Fibroblast of upper back skin (primary cell): ENCODE measurements around the gene SUMF1.

ENCODE experiments used
- DNase-seq: peaks from one replicate; pipeline ENCODE4 v3.0.0-alpha.2; 2013

The SUMF1 gene

DNA sequence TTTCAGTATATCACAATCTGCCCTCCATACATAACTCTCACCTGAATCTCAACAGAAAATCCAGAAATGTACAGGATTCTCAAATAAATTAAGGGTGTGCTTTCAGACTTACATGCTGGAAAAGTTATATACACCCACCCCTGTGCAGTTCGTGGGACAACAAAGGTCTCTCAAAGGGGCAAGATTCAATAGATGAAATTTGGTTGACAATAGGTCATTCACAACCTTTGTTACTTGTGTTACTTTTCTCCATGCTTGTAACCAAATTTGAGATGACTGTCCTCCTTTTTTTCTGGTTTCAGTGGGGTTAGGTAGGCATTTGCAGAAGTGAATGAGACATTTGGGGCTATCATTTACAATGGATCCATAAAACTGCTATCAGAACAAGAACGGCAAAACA, 91.2 kb downstream of the SUMF1 start:
- no peak for DNase-seq

DNA sequence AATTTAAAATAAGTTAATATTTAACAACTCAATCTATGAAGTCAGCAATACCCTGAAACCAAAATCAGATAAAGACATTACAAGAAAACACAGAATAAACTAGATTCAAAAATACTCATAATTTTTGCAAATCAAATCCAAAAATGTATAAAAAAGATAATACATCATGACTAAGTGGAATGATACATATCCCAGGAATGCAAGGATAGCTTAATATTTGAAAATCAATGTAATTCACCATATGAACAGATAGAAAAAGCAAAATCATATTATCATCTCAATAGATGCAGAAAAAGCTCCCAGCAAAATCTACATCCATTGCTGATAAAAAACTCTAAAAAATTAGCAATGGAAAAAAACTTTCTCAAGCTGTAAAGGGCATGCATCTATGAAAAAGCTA, 93.4 kb downstream of the SUMF1 start:
- DNase-seq = no peak

DNA sequence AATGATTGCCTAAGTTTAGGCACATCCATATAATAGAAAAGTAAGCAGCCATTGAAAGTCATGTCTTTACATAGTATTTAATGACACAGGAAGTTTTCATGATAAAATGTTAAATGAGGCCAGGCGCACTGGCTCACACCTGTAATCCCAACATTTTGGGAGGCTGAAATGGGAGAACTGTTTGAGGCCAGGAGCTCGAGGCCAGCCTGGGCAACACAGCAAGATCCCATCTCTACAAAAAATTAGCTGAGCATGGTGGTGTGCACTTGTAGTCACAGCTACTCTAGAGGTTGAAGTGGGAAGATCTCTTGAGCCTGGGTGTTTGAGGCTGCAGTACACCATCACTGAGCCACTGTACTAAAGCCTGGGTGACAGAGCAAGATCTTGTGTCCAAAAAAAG, 104.5 kb downstream of the SUMF1 start:
- no peak for DNase-seq

DNA sequence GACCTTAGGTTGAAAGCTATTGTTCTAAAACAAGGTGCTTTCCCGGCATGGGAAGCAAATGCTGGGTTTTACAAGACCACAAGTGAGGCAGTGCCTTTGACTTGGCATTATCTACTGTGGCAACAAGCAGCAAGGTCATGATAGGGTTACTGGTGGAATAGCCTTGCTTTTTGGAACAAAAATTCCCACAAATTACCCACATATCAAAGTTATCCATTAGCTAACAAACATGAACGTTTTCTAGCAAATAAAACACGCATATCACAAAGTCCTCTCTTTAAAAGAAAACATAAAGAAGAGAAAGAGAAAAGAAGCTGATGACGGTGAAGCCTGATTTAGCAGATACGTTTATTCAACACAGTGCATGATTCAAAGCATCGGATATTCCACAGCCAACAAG, 106.3 kb downstream of the SUMF1 start:
- DNase-seq = no peak

DNA sequence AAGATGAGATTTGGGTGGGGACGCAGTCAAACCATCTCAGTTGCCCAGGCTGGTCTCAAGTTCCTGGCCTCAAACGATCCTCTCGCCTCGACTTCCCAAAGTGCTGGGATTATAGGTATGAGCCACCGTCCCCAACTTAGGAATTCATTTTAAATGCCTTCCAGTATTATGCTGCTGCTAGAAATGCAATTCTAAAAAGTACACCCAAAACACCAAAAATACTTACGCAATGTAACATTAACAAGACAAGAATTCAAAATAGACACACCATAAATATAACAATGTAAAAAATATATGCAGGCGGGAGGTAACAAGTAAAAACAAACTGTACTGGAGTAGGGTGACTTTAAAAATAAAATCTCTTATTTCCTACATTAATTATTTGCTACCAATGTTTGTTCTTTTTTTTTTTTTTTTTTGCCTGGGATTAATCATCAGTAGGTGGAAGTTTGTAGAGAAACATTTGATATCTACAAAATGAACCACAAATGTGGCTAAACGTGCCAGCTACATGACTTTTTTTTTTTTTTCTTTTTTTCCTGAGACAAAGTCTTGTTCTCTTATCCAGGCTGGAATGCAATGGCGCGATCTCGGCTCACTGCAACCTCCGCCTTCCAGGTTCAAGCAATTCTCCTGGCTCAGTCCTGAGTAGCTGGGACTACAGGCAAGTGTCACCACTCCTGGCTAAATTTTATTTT, 107.1 kb downstream of the SUMF1 start:
- DNase-seq = no peak

DNA sequence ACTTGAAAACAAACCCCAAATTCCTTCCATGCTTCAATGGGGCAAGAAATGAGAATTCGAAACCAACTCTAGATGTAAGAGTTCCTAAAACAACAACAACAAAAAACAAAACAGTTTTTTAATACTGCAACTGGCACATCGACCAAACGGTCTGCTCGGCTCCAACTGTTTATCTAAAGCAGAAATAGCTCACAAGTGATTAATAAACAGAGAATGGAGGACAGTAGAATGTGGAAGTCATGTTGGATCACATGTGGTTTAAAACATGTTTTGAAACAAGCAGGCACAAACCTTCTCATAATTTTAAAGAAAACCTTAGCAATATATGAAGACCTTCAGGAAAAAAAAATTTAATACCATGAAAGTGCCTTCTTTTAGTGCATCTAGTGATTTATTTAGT, 108.8 kb downstream of the SUMF1 start:
- no peak for DNase-seq

DNA sequence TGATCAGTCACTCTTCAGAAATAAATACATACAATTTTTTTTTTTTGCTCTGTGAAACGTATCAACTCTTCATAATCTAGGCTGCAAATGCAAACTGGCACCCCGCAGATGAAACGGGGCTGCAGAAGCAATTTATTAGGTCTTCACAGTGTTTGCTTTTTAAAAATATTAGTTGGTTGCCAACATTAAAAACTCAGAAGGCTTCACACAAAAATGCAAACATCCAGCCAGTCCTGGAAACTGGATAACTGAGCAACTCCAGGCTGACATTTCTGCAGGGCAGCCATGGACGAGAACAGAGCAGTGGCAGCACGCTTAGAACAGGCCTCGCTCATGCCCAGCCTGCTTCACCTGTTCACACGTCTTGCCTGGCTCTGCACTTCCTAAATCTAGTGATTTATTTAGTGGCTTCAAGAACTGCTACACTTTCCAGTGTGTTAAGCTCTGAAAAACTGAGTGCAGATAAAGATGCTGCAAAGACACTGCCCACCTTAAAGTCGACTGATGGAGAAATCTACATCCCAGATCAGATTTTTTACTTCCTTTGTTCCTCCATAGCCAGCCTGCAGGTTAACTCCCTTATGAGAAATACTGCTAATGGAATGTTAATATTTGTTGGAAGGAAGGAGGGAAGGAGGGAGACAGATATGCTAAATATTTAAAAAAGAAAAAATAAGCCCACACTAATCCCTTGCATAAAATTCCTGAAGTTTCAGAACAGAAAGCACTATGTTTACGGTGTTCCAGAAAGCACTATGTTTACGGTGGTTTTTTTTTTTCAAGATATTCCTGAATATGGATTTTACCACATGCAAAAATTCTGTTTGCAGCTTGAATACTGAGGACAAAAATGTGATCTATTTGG, 110.3 kb downstream of the SUMF1 start:
- DNase-seq = no peak

DNA sequence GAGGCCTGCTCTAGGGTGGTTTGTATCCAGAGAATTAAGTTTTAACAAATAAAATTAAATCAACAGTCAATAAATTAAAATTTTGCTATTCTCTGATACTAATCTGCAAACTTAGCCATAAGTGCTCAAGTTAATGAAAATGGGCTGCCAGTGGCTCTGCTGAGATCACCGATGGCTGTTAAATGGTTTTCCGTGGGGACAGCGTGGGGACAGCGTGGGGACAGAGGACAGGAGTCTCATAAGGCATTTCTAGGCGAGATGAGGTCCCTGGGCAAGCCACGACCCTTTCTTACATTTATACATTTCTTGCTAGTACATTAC, 110.9 kb downstream of the SUMF1 start:
- DNase-seq = no peak

DNA sequence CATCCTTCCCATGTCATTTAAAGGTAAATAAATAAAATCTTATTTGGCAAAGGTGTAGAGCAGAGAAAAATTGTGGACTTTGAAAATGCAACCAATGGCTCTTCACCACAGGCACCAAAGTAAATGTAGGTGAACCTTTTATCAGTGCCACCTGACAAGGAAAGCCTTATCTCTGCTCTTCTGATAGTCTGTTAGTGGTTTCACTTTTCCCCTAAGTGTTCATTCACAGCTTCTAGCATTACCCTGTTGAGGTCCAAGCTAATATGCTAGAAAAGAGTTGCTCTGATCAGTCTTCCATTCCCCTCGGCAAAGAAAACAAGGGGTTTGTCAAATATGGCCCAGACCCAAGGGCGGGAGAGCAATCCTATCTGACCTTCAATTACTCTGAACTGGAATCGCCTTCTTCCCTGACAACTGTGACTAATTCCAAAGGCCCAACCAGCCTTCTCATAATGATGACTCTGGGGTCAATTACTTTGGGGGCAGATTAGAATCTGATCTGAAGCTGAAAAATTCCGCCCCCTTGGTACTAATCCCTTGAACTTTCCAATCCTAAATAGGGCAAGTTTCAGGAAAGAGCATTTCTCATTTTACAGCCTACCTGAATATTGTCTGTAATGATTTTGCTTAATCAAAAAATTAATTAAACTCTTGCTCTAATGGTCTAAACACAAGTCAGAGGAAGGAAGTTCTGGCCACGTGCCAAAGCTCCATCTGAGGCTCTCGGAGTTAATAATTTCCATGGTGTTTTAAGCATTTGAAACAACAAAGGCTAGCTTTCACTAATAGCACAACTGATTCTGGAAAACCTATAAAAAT, 111.5 kb downstream of the SUMF1 start:
- DNase-seq = no peak

DNA sequence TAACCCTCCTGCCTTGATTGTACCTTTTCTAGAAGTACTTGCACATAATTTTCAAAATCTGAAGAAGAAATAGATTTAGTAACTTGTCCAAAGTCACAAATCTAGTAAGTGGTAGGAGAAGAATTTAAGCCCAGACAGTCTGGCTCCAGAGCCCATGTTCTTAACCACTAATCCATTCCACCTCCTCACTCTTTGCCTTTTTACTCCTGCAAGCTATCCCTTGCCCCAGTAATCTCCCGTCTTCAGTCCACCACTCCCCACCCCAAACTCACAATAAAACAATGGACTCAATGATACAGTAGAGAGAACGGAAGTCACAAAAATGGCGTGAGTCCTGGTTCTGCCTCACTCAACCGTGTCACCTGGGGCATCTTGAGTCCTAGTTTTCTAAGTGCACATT, 115.2 kb downstream of the SUMF1 start:
- DNase-seq = no peak

DNA sequence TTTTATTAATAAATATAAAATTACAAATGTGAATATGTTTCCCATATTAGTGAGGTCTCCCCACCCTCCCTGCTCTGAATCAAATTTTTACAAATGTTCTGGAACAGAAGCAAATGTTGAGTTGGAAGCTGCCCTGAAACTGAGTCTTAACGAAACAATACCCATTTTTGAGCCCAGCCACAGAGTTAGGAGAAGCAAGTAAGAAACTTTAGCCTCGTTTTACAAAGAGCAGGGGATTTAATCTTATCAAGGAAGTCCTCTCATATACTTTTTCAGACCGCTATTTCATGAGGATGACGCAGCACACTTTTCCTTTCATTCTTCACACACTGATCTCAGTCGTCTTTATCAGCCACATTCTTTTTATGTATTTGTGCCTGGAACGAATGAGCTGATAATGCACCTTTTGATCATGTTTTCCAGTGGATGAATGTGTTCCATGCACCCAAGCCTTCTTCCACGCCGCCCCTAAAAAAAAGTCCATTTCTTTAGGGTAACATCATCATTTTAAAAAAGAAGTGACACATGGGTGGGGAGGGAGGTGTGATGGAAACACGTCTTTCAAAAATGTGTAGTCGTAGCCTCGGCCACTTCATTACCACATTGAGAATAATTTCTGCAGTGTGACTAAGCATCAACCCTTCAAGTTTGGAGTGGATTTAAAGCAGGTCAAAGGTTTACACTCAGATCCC, 115.8 kb downstream of the SUMF1 start:
- DNase-seq = no peak

DNA sequence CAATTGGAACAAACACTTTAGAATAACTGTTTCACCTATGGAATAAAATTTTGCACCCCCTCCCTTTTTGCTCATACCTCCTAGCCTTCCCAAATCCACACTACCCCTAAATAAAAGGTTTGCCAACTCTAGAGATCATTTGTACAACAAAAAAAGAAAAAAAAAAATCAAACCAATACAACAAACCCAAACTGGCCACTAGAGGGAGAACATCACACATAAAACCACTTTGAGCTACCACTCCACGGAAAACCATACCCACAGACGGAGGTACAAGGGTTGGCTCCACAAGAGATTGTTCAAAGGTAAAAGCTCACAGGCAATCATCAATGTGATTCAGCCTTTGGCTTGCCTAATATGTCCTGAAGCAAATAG, 116.3 kb downstream of the SUMF1 start:
- peak; percentile 65 for DNase-seq

DNA sequence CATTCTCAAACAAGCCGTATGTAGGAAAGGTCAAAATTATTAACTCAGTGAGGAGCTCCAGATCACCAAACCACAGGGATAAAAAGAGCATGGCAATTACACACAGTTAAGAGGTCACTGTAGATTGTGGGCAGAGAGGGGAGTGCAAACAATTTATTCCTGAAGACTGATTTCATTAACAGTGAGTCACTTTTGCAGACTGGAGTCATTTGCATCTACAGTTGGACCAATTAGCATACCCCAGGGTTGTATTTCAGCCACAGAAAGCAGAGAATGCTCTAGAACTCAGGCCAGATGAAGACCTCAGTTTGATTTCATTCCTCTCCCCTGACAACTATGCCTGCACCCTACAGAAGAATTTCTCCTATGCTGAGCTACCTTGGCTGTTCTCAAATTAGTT, 123.8 kb downstream of the SUMF1 start:
- DNase-seq = peak; percentile 60

DNA sequence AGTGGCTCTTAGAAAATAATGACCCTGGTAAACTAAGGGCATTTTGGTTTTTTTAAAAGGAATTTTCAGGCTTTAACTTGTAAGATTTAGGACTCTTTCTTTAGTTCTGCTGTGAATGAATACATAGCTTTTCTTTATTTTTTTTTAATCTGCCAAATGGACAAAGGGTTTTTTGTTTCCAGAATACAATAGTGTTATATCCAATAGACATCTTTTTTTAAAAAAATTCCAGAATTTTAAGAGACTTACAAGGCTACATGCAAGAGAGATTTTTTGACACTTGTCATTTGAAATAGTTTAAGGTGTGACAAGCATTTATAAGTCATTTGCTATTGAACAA, 125.8 kb downstream of the SUMF1 start:
- no peak for DNase-seq

DNA sequence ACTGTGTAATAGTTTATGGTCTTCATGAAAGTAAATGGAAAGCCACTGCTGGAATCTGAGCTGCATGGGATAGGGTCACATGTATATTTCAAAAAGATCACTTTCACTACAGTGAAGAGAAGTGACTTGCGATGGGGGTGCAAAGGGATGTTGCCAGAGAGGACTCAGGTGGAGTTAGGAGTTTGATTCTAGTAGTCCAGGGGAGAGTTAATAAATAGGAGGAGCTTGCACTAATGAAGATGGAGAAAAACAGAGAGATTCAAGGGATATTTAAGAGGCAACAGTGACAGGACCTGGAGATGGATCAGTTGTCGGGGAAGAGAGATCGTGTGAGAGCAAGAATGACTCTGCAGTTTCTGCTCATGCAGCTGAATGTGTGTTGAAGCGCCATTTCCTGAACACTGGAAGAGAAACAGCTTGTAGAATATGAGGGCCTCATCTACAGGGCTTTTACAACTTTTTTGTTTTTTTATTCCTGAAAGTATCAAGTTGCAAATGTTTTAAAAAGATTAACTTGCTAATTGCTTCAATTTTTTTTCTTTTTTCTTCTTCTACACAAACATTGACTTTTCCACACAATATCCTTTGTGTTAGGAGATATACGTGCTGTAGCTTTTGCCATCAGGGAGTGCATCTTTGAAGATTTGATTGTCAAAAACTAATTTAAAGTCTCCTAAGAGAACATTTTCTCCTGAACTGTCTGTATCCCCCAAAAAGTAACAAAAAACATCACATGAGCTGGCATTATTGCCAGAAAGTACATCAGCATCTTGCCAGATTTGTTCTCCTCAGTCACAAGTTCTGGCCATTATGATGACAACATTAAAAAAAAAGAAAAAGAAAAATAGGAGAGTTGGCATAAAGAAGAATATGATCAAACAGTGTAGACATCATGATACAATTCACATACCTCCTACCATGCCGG, 126.4 kb downstream of the SUMF1 start:
- no peak for DNase-seq

DNA sequence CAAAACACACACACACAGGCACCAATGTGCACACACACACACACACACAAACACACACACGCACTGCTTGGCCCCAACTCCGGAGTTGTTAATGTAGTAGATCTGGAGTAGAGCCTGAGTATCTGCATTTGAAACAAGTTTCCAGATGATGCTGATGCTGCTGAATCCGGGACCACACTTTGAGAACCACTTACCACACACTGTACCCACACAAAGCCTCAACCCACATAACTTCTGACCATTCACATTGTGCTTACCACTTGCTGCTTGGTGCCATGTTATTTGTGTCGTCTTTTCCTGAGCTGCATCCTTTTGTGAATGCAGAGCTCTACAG, 127.0 kb downstream of the SUMF1 start:
- DNase-seq = no peak

DNA sequence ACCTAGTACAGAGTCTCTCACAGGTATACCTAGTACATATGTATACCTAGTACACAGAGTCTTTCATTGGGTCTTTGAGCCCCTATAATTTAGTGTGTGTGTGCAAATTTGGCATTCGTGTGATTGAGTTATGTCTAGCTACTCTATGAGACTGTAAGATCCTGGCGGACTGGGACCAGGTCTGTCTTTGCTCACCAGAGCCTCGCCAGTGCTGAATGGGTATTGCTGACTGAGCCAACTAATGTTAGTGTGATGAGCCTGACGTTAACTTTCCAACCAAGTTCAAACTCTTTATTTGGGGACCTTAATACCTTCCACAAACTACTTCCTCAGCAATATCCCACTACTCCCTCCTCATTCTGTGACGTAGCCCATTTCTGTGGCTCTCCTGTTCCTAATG, 128.3 kb downstream of the SUMF1 start:
- no peak for DNase-seq

DNA sequence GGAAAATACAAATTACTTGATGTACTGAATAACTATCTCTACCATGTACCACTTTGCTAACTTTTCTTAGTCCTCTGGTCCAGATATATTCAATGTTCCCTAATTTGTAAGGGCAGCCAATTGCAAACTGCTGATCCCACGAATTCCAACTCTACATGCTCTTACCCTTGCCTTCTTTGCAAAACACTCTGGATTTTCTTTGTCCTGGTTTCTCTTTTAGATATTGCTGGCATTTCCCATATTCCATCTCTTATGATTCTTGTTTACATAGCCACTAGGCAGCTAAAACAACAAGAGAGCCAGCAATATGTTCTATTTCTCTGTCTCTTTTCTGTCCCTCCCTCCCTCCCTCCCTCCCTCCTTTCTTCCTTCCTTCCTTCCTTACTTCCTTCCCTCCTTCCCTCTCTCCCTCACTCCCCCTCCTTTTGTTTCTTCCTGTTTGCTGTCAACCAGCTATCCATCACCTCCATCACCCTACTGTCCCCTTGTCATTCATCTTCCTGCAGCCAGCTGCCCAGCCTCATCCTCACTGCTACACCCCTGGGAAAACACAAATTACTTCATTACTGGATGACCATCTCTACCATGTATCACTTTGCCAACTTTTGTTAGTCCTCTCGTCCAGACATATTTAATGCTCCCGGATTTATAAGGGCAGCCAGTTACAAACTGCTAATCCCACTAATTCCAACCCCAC, 130.1 kb downstream of the SUMF1 start:
- DNase-seq = no peak

DNA sequence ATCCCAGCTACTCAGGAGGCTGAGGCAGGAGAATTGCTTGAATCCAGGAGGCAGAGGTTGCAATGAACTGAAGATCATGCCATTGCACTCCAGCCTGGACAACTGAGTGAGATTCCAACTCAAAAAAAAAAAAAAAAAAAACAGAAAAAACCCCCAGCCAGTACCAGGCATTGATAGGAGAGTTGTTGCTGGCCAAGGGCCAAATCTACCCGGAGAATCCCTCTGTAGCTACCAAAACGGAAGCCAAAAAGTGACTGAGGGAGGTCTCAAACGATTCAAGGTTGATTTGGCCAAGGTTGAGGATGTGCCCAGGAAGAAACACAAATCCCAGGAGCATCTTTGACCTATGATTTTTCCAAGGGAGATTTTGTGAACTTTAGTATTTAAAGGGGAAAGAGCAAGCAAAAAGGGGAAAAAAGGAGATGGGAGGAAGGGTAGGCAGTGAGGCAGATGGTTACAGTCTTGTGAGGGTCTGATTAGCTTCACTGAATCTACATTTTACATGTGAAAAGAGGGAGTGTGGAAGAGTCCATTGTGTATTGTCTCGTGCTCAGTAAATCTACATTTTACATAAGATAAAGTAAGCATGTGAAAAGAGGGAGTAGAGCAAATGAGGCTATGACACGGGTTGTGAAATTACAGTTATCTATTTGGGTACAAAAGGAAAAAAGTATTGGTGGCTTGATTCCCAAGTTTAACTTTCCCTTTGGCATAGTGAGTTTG, 131.1 kb downstream of the SUMF1 start:
- DNase-seq = no peak

DNA sequence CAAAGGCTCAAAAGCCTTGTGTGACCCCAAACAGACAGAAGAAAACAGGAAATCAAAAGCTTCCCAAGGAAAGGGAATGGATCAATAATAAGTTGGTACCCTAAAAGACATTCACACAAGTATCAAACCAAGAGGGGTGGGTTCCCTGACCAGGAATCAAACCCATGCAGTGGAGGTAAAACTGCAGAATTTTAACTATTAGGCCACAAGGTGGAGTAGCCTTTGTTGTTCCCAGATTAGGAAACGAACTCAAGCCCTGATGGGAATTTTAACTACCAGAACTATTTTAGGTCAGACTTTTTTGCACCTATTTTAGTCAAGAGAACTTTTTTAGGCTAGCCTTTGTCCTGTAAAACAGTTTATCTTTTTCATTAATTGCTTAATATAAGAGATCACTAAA, 132.5 kb downstream of the SUMF1 start:
- DNase-seq = no peak

DNA sequence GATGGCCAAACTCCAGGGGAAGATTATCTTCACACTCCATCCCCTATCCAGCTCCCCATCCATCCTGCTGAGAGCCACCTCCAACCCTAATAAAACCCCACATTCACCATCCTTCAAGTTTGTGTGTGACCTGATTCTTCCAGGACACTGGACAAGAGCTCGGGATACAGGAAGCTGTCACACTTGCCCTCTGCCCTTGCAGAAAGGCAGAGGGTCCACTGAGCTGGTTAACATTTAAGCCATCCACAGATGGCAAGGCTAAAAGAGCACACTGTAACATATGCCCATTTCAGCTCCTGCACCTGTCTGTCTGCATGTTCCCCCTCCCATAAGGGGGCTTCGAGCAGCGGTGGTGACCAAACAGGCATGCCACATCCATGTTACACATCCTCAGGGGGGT, 134.1 kb downstream of the SUMF1 start:
- no peak for DNase-seq
